Adrenal gland (tissue), 12 donors: ENCODE measurements around the gene GCSAML. TPM values are rescaled to one million over a fixed set of nuclear protein-coding genes. Genes with fewer than 3 reads are reported as not detected.

Experiments used
- DNase-seq, 7 donors: peaks; one replicate each; pipeline ENCODE4 v3.0.0-alpha.2; 2019 to 2020
- H3K27ac ChIP-seq, 5 donors: fragments of 200-600 bp; sonication (generic) in 4 of 5; 1 replicate in 3 of 5; 2 replicates in 2 of 5; pipeline versions ENCODE4 v1.5.1 to v1.8.0; 2016 to 2020; ENCODE audit warnings: mild to moderate bottlenecking in 1 of 5
- H3K27me3 ChIP-seq: fragments of 200-600 bp; 2 replicates; pipeline ENCODE4 v1.8.0; 2021
- H3K36me3 ChIP-seq, 2 donors: fragments of 200-600 bp; replicated peaks in 1 of 2; 1 replicate in 1 of 2; 2 replicates in 1 of 2; pipeline versions ENCODE4 v1.5.1 to v1.8.0; 2018 to 2022
- H3K4me1 ChIP-seq, 2 donors: fragments of 200-600 bp; replicated peaks in 1 of 2; 1 replicate in 1 of 2; 2 replicates in 1 of 2; pipeline versions ENCODE4 v1.5.1 to v1.8.0; 2018 to 2021
- H3K4me3 ChIP-seq, 4 donors: fragments of 200-600 bp; sonication (generic) in 3 of 4; one replicate each; pipeline ENCODE4 v1.5.1; 2016 to 2018
- H3K9me3 ChIP-seq, 3 donors: fragments of 200-600 bp; sonication (generic) in 1 of 3; replicated peaks in 1 of 3; 1 replicate in 2 of 3; 2 replicates in 1 of 3; pipeline versions ENCODE4 v1.5.1 to v1.8.0; 2016 to 2021
- POLR2A ChIP-seq, 2 donors: fragments of 450-650 bp; IDR thresholded peaks; one replicate each; pipeline ENCODE4 v1.6.1; 2017; ENCODE audit warnings: antibody characterized with exemption in 2 of 2, mild to moderate bottlenecking in 2 of 2, moderate library complexity in 1 of 2
- WGBS, 4 donors: extraction: QIAGEN DNeasy Blood & Tissue Kit in 2 of 4; methylation state at CpG; one replicate each; pipeline versions ENCODE4 v1.1.5 to v1.1.7; 2013 to 2017; 5-methylcytosine and 5-hydroxymethylcytosine counted together
- intact Hi-C, 2 donors: fragments of 100-400 bp; cut with DNase I; formaldehyde crosslinking; loops; one replicate each; pipeline versions ENCODE4 v1.14.1 to v1.15.0; 2022 to 2023
- polyA plus RNA-seq, 3 donors: library from polyadenylated mRNA; stranded (reverse); fragments of 200-250 nt in 2 of 3; fragments of 350-450 nt in 1 of 3; fragmentation: Illumina TruSeq in 1 of 3; extraction: RNeasy Lipid Tissue Mini Kit (QIAGEN cat#74804) in 1 of 3; gene quantifications; one replicate each; pipeline ENCODE4 v1.2.3, GENCODE V29; 2013 to 2014
- total RNA-seq, 9 donors: library from RNA; depleted of rRNA in 4 of 9; stranded (reverse); fragments of >200 nt in 4 of 9; fragments of 120-200 nt in 1 of 9; fragmentation: NEBNext Ultra II Directional in 1 of 9; extraction: Animal tissue kit (Norgen Biotek cat#: 25700) in 1 of 9; gene quantifications; one replicate each; pipeline versions ENCODE4 v1.1.0 to v1.2.4, GENCODE V29; 2013 to 2023
- TF ChIP-seq, protein P1 (sequence below), 6 experiments: fragments of 450-650 bp in 4 of 6; fragments of 200-600 bp in 2 of 6; sonication (generic) in 1 of 6; IDR thresholded peaks; 1 replicate in 5 of 6; 2 replicates in 1 of 6; pipeline versions ENCODE4 v1.5.1 to v1.8.0; 2016 to 2021; ENCODE audit warnings: antibody characterized with exemption in 6 of 6, mild to moderate bottlenecking in 2 of 6, moderate library complexity in 1 of 6
- donor health status: healthy with polysubstance abuse.
- donor health status: Bipolar disorder and iron deficiency.
- donor health status: DM: yes; HTN: yes; CAD: no.
- donor health status: DM: no; HTN: no; CAD: no.
- donor health status: DM: no; HTN: no; CAD: no.
- donor health status: DM: yes; HTN: yes; CAD: no.

GCSAML gene
- total and polyA plus RNA-seq, 12 donors, result 0.03 to 0.76 (median 0.11) TPM; not detected in 9

GRCh38 chr1:247538561-247538960, 10.4 kb upstream of the GCSAML start:
- WGBS, 4 donors, result 64 to 82% (median 71%) methylated on average over 5 of the region's 5 CpGs
- no peaks in the 10 kb centered on the region for H3K27me3 ChIP-seq
- TF ChIP-seq, protein P1, sequence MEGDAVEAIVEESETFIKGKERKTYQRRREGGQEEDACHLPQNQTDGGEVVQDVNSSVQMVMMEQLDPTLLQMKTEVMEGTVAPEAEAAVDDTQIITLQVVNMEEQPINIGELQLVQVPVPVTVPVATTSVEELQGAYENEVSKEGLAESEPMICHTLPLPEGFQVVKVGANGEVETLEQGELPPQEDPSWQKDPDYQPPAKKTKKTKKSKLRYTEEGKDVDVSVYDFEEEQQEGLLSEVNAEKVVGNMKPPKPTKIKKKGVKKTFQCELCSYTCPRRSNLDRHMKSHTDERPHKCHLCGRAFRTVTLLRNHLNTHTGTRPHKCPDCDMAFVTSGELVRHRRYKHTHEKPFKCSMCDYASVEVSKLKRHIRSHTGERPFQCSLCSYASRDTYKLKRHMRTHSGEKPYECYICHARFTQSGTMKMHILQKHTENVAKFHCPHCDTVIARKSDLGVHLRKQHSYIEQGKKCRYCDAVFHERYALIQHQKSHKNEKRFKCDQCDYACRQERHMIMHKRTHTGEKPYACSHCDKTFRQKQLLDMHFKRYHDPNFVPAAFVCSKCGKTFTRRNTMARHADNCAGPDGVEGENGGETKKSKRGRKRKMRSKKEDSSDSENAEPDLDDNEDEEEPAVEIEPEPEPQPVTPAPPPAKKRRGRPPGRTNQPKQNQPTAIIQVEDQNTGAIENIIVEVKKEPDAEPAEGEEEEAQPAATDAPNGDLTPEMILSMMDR (IDR thresholded peaks at IDR 0.05), result no peak
- no peak for TF ChIP-seq POLR2A (IDR thresholded peaks at IDR 0.05)
- no peaks in the 10 kb centered on the region for H3K4me1 ChIP-seq
- DNase-seq, result no peak
- H3K27ac ChIP-seq, result no peak overlapping the region
- intact Hi-C loops, result no loop called here
- no peaks in the 10 kb centered on the region for H3K36me3 ChIP-seq
- no peak overlapping the region for H3K4me3 ChIP-seq
- H3K9me3 ChIP-seq, result no peaks in the 10 kb centered on the region

DNA sequence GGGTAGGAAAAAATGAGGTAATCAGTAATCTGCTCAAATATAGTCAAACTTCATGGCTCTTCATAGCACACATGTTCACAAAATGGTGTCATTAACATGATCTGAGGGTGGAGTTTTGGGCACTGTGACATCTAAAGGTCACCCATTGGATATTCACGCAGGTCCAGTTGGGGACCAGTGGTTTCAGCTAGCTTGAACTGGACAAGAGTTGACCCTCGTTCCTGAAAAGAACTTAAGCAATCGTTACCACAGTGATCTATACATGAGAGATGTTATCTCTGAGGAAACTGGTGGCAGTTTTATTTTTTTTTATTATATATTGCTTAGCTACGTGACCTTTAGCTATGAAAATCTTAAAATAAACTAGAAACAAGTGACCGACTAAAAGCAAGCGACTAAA, 9.7 kb upstream of the GCSAML start:
- Histone ChIP-seq H3K27ac (no peak overlapping the region), H3K9me3 (no peaks in the 10 kb centered on the region), H3K4me1 (no peaks in the 10 kb centered on the region), H3K36me3 (no peaks in the 10 kb centered on the region), H3K4me3 (no peak overlapping the region), H3K27me3 (no peaks in the 10 kb centered on the region)
- DNase-seq, result no peak
- 51 to 62% (median 56%) methylated on average over 6 of the region's 6 CpGs for WGBS, 4 donors
- intact Hi-C loops, result no loop called here
- TF ChIP-seq, protein P1 (IDR thresholded peaks at IDR 0.05), result no peak
- TF ChIP-seq POLR2A (IDR thresholded peaks at IDR 0.05), result no peak

GRCh38 chr1:247540581-247540980, 8.4 kb upstream of the GCSAML start:
- Histone ChIP-seq H3K4me3 (no peak overlapping the region), H3K27me3 (no peaks in the 10 kb centered on the region), H3K9me3 (no peaks in the 10 kb centered on the region), H3K27ac (no peak overlapping the region), H3K36me3 (no peaks in the 10 kb centered on the region), H3K4me1 (no peaks in the 10 kb centered on the region)
- no peak for DNase-seq
- TF ChIP-seq, protein P1 (IDR thresholded peaks at IDR 0.05), result no peak
- no peak for TF ChIP-seq POLR2A (IDR thresholded peaks at IDR 0.05)
- intact Hi-C loops, result no loop called here
- 37 to 58% (median 47%) methylated on average over 7 of the region's 7 CpGs for WGBS, 4 donors

- TF ChIP-seq, protein P1 (IDR thresholded peaks at IDR 0.05), result no peak
- no peak for TF ChIP-seq POLR2A (IDR thresholded peaks at IDR 0.05)
- no peak overlapping the region for H3K27ac ChIP-seq
- no peaks in the 10 kb centered on the region for H3K9me3 ChIP-seq
- H3K36me3 ChIP-seq, result no peaks in the 10 kb centered on the region
- intact Hi-C loops, result no loop called here
- no peak for DNase-seq
- H3K4me3 ChIP-seq, result no peak overlapping the region
- 27 to 48% (median 43%) methylated on average over 3 of the region's 3 CpGs for WGBS, 4 donors
- no peaks in the 10 kb centered on the region for H3K27me3 ChIP-seq
- H3K4me1 ChIP-seq, result no peaks in the 10 kb centered on the region
Measured at GRCh38 chr1:247542811-247543210, 6.1 kb upstream of the GCSAML start.
